Nephron progenitor cell (in vitro differentiated cells): ENCODE measurements around the gene NDUFA6.

ENCODE experiments used
- DNase-seq: peaks from one replicate; pipeline ENCODE4 v3.0.0; 2021
- H3K27ac Mint-ChIP-seq: 2 replicates; pipeline ENCODE4 v1.8.0; 2021; ENCODE audit warnings: mild to moderate bottlenecking, moderate library complexity, mixed read lengths
- H3K27me3 Mint-ChIP-seq: 2 replicates; pipeline ENCODE4 v1.8.0; 2021; ENCODE audit warnings: mild to moderate bottlenecking, low read depth, mixed read lengths; ENCODE audit not compliant: poor library complexity
- H3K36me3 Mint-ChIP-seq: 2 replicates; pipeline ENCODE4 v1.8.0; 2021; ENCODE audit warnings: low read depth, mixed read lengths
- H3K4me1 Mint-ChIP-seq: 2 replicates; pipeline ENCODE4 v1.8.0; 2021; ENCODE audit warnings: mixed read lengths
- H3K4me3 Mint-ChIP-seq: 2 replicates; pipeline ENCODE4 v1.8.0; 2021; ENCODE audit warnings: mild to moderate bottlenecking, moderate library complexity, mixed read lengths
- H3K9me3 Mint-ChIP-seq: 2 replicates; pipeline ENCODE4 v1.8.0; 2021; ENCODE audit warnings: mild to moderate bottlenecking, moderate library complexity, mixed read lengths
- CTCF ChIP-seq: fragments of 200-600 bp; sonication (generic); IDR thresholded peaks from 2 replicates; pipeline ENCODE4 v1.5.0; 2021; ENCODE audit warnings: antibody characterized with exemption

The NDUFA6 gene

DNA sequence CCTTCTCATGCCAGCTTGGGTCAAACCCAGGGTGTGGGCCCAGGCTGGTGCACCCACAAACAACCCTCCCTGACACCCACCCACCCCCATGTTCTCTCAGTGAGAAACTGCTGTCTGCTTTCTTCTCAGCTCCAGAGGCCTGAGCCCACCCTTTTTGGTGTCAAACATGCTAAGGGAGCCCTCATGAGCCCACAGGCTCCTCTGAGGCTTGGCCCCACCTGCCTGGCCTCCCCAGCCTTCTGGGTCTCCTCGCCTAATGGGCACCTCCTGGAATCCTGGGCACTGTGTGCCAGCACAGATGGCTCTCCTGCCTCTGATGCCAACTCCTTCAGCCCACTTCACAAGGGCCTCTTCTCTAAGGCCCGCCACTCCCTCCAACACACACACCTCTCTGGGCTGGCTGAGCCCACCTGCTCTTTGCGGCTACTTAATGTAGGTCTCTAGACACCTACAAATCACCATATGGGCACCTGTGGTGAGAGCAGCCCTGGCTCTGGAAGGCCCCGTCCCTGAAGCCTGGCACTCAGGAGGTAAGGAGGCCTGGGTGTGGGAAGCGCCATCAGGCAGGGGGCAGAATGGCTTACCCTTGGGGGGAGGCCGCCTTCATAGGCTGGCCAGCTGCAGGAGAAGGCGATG lies 24.3 kb downstream of the NDUFA6 start:
- no peak for DNase-seq

DNA sequence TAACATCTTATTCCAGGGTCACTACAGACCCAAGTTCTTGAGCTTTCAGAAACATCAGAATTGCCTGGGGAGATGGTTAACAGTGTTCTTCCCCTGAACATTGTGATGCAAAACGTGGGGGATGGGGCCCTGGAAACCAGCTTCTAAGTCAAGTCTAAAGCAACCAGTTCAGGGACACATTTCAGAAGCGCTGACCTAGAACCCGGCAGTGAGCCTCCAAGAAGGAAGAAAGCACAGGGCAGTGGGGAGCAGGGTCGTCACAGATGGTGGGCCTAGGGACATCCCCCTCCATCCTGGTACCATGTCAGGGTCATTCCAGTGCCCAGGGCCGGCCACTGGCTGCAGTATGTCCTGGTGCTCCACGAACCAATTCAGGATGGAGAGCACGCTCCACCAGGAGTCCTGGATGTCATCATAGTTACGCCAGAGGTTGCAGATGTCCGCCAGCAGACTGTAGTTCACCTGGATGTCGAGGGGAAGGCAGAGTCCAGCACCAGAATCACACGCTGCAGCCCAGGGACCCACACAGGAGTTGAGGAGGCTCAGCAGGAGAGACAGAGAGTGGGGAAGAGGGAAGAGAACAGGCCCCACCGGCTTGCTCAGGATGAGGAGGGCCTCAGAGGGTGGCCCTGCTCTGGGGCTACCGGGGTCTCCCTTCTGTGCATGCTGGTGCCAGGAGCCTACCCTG lies 25.0 kb downstream of the NDUFA6 start:
- H3K4me3 Mint-ChIP-seq, result no peak overlapping the region
- no peaks in the 10 kb centered on the region for H3K9me3 Mint-ChIP-seq
- peak overlapping the region; percentile 47 for H3K27ac Mint-ChIP-seq
- peaks cover 21% of the 10 kb centered on the region for H3K4me1 Mint-ChIP-seq
- no peak for DNase-seq
- no peak for TF ChIP-seq CTCF
- H3K36me3 Mint-ChIP-seq, result peaks cover 41% of the 10 kb centered on the region
- no peaks in the 10 kb centered on the region for H3K27me3 Mint-ChIP-seq

More for the DNA sequence above, 24.3 kb downstream of the NDUFA6 start:
- Mint-ChIP-seq H3K27ac (peak overlapping the region; percentile 64), H3K4me1 (peaks cover 26% of the 10 kb centered on the region), H3K4me3 (no peak overlapping the region), H3K9me3 (no peaks in the 10 kb centered on the region), H3K27me3 (no peaks in the 10 kb centered on the region), H3K36me3 (peaks cover 34% of the 10 kb centered on the region)
- TF ChIP-seq CTCF, result no peak

DNA sequence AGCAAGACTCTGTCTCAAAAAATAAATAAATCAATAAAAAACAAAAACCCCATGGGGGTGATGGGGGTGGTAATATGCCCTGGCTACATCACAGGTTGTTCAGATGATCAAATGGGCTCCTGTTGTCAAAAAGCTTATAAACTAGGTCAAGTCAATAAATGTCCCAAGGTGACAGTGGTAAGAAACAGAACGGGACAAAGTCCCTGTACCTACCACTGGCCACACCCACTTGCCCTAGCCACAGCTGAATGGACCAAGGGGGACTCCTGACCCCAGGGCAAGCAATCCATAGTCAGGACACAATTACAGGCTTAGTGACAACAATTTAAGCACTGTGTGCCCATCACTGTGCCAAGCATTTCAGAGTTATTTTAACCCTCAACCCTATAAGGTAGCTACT lies 25.9 kb downstream of the NDUFA6 start:
- TF ChIP-seq CTCF, result no peak
- DNase-seq, result no peak
- Mint-ChIP-seq H3K4me1 (peaks cover 15% of the 10 kb centered on the region), H3K4me3 (no peak overlapping the region), H3K9me3 (no peaks in the 10 kb centered on the region), H3K27ac (no peak overlapping the region), H3K36me3 (peaks cover 50% of the 10 kb centered on the region), H3K27me3 (no peaks in the 10 kb centered on the region)

GRCh38 chr22:42062506-42063170 lies 27.9 kb downstream of the NDUFA6 start:
- Mint-ChIP-seq H3K27me3 (no peaks in the 10 kb centered on the region), H3K27ac (peak overlapping the region; percentile 75), H3K4me1 (peaks cover 10% of the 10 kb centered on the region), H3K4me3 (no peak overlapping the region), H3K36me3 (peaks cover 68% of the 10 kb centered on the region), H3K9me3 (peaks cover 15% of the 10 kb centered on the region)
- DNase-seq, result no peak
- no peak for TF ChIP-seq CTCF

DNA sequence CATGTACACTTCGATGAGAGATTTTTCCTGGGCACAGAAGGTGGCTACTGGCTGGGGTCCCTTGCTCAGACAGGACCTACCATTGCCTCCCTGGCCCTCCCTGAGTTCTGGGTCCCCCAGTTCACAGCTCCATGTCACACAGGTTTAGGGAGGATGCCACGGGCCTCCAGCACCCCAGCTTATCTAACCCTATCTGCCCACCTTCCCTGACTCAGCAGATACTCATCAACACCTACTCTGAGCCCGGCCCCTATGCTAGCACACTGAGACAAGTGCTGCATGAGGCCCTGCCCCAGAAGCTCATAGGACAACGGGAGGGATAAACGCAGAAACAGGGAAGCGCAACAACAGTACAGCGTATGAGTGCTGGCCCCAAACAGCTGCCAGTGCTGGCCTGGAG lies 29.5 kb downstream of the NDUFA6 start:
- Mint-ChIP-seq H3K27me3 (peaks cover 4% of the 10 kb centered on the region), H3K36me3 (peaks cover 74% of the 10 kb centered on the region)

More for the DNA sequence above, 29.5 kb downstream of the NDUFA6 start:
- TF ChIP-seq CTCF, result no peak
- peaks cover 30% of the 10 kb centered on the region for H3K9me3 Mint-ChIP-seq
- peaks cover 10% of the 10 kb centered on the region for H3K4me1 Mint-ChIP-seq
- no peak for DNase-seq
- no peak overlapping the region for H3K27ac Mint-ChIP-seq
- H3K4me3 Mint-ChIP-seq, result no peak overlapping the region
